ENCODE results near the gene SLC6A18.

The SLC6A18 gene

GRCh38 chr5:1203968-1204692 lies 21.1 kb upstream of the SLC6A18 start:
- TF ChIP-seq, protein P1, sequence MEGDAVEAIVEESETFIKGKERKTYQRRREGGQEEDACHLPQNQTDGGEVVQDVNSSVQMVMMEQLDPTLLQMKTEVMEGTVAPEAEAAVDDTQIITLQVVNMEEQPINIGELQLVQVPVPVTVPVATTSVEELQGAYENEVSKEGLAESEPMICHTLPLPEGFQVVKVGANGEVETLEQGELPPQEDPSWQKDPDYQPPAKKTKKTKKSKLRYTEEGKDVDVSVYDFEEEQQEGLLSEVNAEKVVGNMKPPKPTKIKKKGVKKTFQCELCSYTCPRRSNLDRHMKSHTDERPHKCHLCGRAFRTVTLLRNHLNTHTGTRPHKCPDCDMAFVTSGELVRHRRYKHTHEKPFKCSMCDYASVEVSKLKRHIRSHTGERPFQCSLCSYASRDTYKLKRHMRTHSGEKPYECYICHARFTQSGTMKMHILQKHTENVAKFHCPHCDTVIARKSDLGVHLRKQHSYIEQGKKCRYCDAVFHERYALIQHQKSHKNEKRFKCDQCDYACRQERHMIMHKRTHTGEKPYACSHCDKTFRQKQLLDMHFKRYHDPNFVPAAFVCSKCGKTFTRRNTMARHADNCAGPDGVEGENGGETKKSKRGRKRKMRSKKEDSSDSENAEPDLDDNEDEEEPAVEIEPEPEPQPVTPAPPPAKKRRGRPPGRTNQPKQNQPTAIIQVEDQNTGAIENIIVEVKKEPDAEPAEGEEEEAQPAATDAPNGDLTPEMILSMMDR (IDR thresholded peaks at IDR 0.05; ENCODE audit: borderline replicate concordance, insufficient read depth, low read depth, low read length): no peak
- H3K4me3 ChIP-seq (ENCODE audit: low read depth, low read length): no peak overlapping the region

DNA sequence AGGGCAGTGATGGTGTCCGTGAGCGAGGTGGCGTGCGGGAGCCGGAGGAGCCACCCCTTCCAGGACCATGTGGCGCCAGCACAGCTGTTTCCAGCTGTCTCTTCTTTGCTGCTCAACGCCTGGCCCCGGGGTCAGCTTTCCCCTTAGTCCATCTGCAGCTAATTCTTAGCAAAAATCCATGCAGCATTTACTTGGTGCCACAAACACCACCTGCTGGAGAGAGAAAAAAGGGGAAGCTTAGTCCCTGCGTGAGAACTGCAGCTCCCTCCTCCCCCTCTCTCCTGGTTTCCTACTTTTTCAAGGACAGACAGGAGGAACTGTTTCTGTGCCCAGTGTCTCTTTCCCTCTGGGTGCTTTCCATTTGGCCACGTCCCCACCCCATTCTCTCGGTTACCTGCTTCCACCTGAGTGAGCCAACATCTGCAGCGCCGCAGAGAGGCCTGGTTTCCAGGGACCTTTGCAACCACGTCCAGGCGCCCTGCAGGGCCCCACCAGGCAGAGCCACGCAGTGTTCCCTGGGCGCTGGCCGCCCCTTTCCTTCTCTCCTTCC lies 20.4 kb upstream of the SLC6A18 start:
- TF ChIP-seq, protein P1 (IDR thresholded peaks at IDR 0.05; ENCODE audit: borderline replicate concordance, insufficient read depth, low read depth, low read length): no peak
- no peak overlapping the region for H3K4me3 ChIP-seq (ENCODE audit: low read depth, low read length)

DNA sequence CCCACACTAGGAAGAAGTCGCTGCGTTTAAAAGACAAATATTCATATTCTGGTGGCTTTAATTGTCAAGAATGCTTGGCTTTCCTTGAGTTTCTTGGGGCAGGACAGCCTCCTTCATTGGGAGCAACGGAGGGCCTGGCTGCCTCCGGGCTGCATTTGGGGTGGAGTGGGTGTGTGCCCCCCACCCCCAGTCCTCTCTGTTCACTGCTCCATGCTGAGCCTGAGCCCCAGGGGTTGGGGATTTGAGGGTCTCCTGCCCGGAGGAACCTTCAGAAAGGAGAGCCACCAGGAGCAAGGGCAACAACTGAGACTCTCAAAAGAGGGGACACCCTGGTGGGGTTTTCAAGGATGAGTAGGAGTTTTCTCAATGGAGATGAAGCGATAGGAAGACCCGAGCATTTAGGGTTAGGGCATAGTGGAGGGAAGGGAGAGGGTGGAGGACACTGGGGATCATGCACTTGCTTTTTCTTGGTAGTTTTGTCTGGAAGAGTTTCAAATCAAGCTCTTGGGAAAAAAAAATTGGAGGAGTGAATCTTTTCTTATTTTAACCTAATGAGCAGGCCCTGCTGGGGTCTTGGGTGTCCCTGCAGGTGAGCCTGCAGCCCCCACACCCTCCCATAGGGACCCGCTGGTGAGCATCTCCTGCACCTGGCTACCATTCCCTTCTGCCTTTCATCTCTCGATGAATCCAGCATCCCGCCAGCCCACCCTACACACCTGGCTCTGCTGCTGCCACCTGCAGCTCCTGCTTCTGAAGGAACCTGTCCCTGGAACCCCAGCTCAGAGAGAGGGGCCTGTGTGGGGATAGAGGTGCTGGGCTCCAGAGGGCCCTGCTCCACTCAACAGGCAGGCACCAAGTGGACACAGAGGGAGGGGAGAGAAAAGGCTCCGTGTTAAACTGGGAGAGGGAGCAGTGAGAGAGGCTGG lies 19.7 kb upstream of the SLC6A18 start:
- TF ChIP-seq, protein P1 (IDR thresholded peaks at IDR 0.05; ENCODE audit: borderline replicate concordance, insufficient read depth, low read depth, low read length): no peak
- no peak overlapping the region for H3K4me3 ChIP-seq (ENCODE audit: low read depth, low read length)

GRCh38 chr5:1206521-1207412 lies 18.4 kb upstream of the SLC6A18 start:
- H3K4me3 ChIP-seq (ENCODE audit: low read depth, low read length): no peak overlapping the region
- TF ChIP-seq, protein P1 (IDR thresholded peaks at IDR 0.05; ENCODE audit: borderline replicate concordance, insufficient read depth, low read depth, low read length): no peak

DNA sequence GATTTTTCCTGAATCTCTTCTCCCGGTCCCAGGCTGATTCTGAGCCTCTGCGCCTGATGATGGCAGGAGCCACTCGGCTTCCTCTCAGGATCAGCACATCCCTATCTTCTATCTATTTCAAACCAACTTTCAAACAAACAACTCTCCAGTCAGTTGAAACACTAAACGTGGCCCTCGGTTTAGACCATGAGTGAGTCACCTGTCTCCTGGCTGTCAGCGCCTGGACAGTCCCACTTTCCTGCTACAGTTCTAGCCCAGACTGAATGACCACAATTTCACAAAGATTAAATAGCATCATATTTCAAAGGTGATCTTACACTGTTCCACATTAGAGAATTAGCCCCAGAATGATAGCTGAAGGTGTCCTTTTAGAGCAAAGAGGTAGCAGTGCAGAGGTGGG lies 17.6 kb upstream of the SLC6A18 start:
- TF ChIP-seq, protein P1 (IDR thresholded peaks at IDR 0.05; ENCODE audit: borderline replicate concordance, insufficient read depth, low read depth, low read length): no peak
- H3K4me3 ChIP-seq (ENCODE audit: low read depth, low read length): no peak overlapping the region

DNA sequence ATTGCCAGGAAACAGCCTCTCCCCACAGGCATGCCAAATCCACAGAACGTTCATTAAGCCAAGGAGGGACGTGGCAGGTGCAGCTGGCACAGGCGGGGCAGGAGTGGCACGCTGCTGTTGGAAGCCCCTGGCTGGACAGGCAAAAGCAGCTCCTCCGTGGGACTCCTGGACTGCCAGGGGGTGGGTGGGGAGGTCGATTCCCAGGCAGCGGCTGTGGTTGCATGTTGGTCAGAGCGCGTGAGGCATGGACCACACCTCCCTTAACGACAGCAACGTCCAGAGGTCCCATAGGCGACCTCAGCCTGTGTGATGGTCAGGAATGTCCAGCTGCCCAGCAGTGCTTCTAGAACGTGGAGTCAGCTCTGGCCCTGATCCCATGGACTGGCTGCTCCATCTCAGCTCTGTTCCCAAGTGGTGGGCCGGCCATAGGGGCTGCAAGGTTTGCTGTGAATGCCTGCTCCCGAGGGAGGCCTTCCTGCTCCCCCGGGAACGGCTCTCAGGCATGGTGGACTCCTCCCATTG lies 16.9 kb upstream of the SLC6A18 start:
- TF ChIP-seq, protein P1 (IDR thresholded peaks at IDR 0.05; ENCODE audit: borderline replicate concordance, insufficient read depth, low read depth, low read length): no peak
- H3K4me3 ChIP-seq (ENCODE audit: low read depth, low read length): no peak overlapping the region

Data from GM12875 (cell line).